Bladder microvascular endothelial cell (primary cell): ENCODE results near the gene MYD88. TPM values are rescaled to one million over a fixed set of nuclear protein-coding genes. Genes with fewer than 3 reads are reported as not detected.

Source experiments
- total RNA-seq: library from RNA; depleted of rRNA; stranded (reverse); fragments of >200 nt; gene quantifications from 2 replicates; pipeline ENCODE4 v1.2.3, GENCODE V29; 2014

Gene MYD88
- total RNA-seq = 10.4 and 25.5 TPM in 2 replicates

DNA sequence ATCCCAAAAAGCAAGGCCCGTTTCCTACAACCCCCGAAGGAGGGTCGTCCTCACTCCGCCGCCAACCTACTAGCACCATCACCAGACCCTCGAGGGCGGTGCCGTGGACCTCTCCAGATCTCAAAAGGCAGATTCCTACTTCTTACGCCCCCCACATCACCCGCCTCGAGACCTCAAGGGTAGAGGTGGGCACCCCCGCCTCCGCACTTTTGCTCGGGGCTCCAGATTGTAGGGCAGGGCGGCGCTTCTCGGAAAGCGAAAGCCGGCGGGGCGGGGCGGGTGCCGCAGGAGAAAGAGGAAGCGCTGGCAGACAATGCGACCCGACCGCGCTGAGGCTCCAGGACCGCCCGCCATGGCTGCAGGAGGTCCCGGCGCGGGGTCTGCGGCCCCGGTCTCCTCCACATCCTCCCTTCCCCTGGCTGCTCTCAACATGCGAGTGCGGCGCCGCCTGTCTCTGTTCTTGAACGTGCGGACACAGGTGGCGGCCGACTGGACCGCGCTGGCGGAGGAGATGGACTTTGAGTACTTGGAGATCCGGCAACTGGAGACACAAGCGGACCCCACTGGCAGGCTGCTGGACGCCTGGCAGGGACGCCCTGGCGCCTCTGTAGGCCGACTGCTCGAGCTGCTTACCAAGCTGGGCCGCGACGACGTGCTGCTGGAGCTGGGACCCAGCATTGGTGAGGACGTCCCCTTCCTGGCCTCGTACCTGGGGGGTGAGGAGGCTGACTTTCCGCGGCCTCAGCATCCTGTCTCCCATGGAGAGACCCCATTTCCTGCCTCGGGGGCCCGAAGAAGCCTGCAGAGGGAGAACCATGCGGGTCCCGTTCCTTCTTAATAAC lies at the start of gene MYD88:
Gene MYD88, plus strand, starts transcription at position 313 of the 842 bp plus-strand sequence. Its CDS starts 40 bp downstream, at position 353.

DNA sequence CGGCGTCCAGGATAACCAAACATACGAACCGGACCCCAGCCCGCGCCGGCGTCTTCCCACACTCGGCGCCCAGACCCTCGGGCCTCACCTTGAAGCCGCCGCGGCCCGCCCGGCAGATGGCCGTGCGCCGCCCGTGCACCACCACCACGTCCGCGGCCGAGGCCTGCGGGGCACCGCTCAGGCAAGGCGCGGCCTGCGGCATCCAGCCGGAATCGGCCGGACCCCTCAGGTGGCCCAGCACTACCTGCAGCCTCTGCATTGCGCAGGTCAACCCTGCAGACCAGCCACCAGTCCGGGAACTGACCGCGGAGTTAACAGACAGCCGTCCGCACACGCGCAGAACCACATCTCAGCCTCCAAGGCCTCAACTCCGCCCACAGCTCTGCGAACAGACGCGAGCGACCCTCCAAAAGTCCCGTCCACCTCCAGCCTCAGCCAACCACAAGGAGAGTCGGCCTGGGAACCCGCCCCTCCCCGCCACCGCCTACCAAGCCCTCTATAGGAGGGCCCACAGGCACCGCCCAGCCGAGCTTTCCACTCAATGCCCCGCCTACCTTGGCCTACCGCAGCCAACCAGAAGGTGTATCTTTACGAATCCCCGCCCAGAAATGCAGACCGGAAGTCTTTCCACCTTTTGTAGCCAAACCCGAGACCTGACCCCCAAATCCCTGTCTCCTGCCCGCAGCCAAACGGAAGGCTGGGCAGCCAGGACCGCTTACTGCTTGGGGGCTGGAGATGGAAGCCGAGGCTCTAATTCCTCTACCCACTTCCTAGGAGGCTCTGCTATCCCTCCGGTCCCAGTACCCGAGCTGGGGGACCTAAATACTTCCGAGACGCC lies 1.5 kb upstream of the MYD88 start, which contains the start of gene ACAA1:
Gene ACAA1, minus strand, starts transcription at position 351 of the 838 bp plus-strand sequence. Its CDS starts 92 bp downstream, at position 259.

DNA sequence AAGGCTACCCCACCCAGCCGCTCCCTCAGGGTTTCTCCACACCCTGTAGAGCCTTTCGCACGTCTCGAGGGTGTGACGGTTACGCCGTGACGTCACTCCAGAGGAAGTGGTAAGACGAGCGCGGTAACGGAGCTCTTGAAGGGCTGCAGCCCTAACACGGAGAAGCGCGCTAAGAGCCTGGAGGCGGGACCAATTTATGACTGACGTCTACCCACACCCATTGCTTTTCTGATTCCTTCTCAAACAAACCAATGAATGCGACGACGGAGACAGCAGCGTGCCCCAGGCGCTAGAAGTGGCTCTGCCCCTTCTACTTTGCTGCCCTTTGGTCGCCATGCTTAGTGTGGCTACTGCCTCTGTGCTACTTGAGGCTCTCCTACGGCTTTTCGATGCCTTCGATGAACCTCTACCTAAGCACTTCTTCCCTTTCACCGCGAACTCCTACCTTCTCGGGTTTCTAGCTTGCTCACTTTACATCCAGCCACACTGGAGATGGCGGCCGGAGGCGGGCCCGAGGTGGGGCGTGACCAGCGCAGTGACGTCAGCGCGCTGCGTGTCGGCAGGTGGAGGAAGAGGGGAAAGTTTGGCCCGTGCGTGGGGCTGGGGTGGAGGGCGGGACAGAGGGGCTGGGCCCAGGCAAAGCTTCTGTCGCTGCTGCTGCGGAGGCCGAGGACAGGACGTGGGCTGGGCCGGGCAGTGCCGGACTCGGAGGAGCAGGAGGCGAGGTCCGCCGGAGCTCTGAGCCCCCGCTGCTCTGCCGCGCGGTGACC lies 26.7 kb downstream of the MYD88 start, which contains the start of gene OXSR1:
Gene OXSR1, plus strand, starts transcription at position 586 of the 770 bp plus-strand sequence. CDS start 340 bp downstream, outside the sequence.

Other genes with a start within 250 kb of the MYD88 start
- 5.2 and 6.2 TPM in 2 replicates for gene VILL, start 147.9 kb upstream of the MYD88 start, total RNA-seq
- gene PLCD1, start 109.0 kb upstream of the MYD88 start, total RNA-seq = 13.7 and 17.5 TPM in 2 replicates
- gene DLEC1, start 99.5 kb upstream of the MYD88 start, total RNA-seq = under 0.01 TPM in 1 of 2 replicates, not detected in the other
- 44.2 and 47.3 TPM in 2 replicates for gene ACAA1, start 1.5 kb upstream of the MYD88 start, total RNA-seq
- 23.0 and 39.6 TPM in 2 replicates for gene OXSR1, start 26.9 kb downstream of the MYD88 start, total RNA-seq
- 0.16 and 0.76 TPM in 2 replicates for gene SLC22A13, start 127.2 kb downstream of the MYD88 start, total RNA-seq
- gene SLC22A14, start 143.6 kb downstream of the MYD88 start, total RNA-seq = under 0.01 and 0.31 TPM in 2 replicates
- 3.2 and 4.8 TPM in 2 replicates for gene XYLB, start 208.1 kb downstream of the MYD88 start, total RNA-seq